ENCODE results near the gene MYO18A.
"Not testable (repeated sequence)": the region's sequence is repeated elsewhere in the genome, so short reads cannot be mapped to it uniquely, and the experiment has no call there.

The MYO18A gene

GRCh38 chr17:29149431-29150064 lies 30.6 kb downstream of the MYO18A start:
- peak overlapping the region; percentile 24; the same call in 1 of the 2 replicates for H3K27ac ChIP-seq
- no peak for TF ChIP-seq ZFX (IDR thresholded peaks at IDR 0.05)
- no peak for TF ChIP-seq CTCF (conservative IDR thresholded peaks at IDR 0.05)

- H3K27ac ChIP-seq = peak overlapping the region; percentile 24
- TF ChIP-seq CTCF (conservative IDR thresholded peaks at IDR 0.05) (peak; percentile 80), ZFX (IDR thresholded peaks at IDR 0.05) (no peak)
Measured at GRCh38 chr17:29148790-29149430, 31.3 kb downstream of the MYO18A start.

DNA sequence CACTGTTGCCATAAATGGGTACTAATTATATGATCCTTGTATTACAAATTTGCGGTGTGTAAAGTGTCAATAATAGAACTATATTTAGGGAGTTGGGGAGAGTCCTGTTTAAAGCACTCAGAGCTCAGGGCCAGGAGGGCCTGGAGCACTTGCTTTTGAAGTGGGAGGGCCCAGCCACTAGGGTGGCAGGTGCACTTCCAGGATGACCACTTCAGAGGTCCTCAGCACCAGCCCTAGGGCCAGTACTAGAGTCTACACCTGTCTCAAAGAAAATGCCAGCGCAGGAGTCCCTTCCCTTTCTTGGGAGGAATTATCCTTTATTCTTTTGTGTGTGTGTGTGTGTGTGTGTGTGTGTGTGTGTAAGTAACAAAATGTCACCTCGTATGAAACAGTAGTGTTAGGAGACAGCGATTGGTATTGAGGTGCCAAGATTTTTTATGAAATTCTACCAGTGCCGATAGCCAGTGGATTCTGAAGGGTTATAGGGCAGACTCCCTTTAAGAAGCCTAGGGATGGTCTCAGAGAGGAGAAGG lies 31.9 kb downstream of the MYO18A start:
- peak overlapping the region; percentile 24 for H3K27ac ChIP-seq
- TF ChIP-seq ZFX (IDR thresholded peaks at IDR 0.05) = no peak
- TF ChIP-seq CTCF (conservative IDR thresholded peaks at IDR 0.05) = no peak

DNA sequence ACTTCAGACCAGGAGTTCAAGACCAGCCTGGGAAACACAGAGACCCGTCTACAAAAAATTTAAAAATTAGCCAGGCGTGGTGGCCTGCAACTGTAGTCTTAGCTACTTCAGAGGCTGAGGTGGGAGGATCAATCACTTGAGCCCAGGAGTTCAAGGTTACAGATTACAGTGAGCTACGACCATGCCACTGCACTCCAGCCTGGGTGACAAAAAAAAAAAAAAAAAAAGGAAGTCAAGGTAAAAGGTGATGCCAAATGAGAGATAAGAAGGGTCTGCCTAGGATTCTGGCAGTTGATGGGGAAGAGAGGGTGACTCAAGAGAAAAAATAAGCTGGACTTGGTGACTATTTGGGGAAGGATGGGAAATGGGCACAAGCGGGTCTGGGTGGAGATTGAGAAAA lies 32.5 kb downstream of the MYO18A start:
- no peak for TF ChIP-seq ZFX (IDR thresholded peaks at IDR 0.05)
- TF ChIP-seq CTCF (conservative IDR thresholded peaks at IDR 0.05) = no peak
- no peak overlapping the region for H3K27ac ChIP-seq

DNA sequence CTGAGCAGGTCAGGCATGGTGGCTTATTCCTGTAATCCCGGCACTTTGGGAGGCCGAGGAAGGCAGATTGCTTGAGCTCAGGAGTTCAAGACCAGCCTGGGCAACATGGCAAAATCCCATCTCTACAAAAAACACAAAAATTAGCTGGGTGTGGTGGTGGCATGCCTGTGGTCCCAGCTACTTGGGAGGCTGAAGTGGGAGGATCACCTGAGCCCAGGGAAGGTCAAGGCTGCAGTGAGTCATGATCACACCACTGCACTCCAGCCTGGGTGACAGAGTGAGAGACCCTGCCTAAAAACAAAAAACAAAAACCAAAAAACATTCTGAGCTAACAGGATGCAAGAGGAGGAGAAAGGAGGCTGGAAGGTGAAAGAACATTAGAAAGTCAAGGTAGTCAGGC lies 33.0 kb downstream of the MYO18A start:
- not testable (repeated sequence) for H3K27ac ChIP-seq

DNA sequence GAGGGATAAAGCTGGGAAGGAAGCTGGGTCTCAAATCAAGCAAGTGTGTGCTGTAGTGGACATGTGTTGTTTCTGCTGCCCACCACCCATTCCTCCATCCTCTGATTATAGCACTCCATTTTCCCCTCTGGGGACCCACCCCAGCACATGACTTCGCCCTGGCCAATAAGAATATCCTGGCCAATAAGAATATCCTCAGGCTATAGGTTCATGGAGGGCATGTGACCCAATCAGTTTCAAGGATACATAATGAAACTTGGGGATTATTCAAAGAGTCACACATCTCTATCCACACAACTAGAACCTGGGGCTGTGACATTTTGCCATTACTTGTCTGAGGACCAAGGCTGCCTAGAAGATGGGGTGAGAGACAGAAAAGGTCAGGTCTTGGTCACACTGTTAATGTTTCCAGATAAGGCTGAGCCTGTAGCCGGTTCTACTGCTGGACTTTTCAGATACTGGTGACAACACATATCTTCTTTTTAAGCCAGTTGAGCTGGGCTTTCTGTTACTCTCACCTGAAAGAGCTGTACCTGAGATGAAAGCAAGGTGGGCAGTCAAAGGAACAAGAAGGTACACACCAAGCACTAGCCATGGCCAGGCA lies 33.7 kb downstream of the MYO18A start:
- TF ChIP-seq CTCF (conservative IDR thresholded peaks at IDR 0.05) = no peak
- TF ChIP-seq ZFX (IDR thresholded peaks at IDR 0.05) = no peak
- H3K27ac ChIP-seq = no peak overlapping the region

DNA sequence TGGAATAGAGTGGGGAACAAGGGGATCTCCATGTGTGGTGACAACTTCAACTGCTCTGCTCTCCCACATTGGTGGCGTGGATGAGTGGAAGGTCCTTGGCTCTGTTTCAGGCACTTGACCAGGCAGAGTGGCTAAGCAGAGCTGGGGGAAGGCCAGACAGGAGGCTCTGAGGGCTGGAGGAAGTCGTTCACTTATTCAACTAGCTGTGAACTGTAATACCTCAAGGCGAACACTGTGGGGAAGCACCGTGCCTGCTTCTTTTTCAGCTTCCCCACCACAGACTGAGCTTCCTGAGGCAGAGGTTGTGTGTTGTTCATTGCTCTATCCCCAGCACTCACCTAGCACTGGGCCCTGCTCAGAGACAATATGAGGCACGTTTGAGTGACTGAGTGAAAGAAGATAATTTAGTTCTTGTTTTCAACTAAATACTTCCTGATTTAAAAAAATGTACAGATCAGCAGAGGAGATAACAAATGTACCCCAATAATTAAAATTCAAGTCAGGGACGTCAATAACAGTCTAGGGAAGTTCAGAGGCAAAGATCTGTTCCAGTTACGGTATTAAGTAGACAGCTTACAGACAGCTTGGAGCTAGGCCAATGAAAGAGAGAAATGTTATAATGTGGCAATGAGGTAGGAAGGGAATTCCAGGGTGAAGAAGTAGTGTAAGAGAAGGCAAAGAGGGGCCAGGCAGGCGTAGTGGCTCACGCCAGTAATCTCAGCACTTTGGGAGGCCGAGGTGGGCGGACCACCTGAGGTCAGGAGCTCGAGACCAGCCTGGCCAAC lies 34.7 kb downstream of the MYO18A start:
- no peak for TF ChIP-seq ZFX (IDR thresholded peaks at IDR 0.05)
- peak; percentile 74 for TF ChIP-seq CTCF (conservative IDR thresholded peaks at IDR 0.05)
- no peak overlapping the region for H3K27ac ChIP-seq

Data from C4-2B (cell line).